ENCODE results near the gene CYFIP2. TPM values are rescaled to one million over a fixed set of nuclear protein-coding genes. Genes with fewer than 3 reads are reported as not detected.
A peak's percentile ranks its signal among the peaks of the same experiment; 100 is the strongest.

CYFIP2 gene
- total and polyA plus RNA-seq, 12 donors = 20.3 to 50.8 (median 31.1) TPM

DNA sequence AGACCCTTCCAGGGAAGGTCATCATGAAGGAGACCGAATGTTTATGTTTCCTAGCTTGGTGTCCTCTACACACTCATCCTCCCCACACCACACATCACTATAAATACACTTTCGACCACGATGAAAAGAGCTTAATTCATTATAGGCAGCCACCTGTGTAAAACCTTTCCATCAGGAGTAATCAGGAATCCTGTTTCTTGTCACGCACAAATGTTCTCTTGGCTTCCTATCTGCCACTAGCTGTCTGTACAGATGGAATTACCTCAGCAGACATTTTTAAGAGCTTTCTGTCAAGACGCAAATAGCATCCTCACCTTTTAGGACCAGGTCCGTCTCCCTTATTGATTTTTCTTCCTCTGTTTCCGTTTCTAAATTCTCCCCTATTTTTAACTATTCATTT is 79.1 kb downstream of the CYFIP2 start:
- no peak for ATAC-seq
- intact Hi-C loops (cut with DNase I) = no loop called here
- H3K27ac ChIP-seq = no peak overlapping the region

DNA sequence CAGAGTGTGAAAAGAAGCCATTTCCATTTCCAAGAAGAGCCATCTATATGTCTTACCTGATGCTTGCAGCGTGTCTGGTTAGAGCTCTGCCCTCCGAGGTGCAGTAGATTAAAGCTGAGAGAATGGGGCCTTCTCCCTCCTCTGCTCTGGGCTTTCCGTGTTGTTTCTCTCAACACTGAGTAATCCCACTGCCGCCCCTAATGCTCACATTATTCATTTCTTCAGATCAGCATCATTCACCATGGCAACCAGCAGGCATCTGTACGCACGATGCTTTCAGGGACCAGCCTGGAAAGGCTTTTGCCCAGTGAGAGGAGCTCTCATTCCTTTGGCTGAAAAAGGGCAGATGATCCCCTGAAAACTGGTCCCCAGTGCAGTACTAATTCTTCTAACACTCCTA is 79.6 kb downstream of the CYFIP2 start:
- peaks cover 0 to 12% (median 0%) of the 10 kb centered on the region in 9 donors for H3K4me1 ChIP-seq
- H3K27ac ChIP-seq = no peak overlapping the region
- no peak for ATAC-seq
- no peak overlapping the region for H3K4me3 ChIP-seq
- WGBS, 2 donors = 83 to 89% methylated on average over 6 of the region's 6 CpGs
- H3K36me3 ChIP-seq = peaks cover 0 to 46% (median 0%) of the 10 kb centered on the region in 9 donors
- TF ChIP-seq, protein P1, sequence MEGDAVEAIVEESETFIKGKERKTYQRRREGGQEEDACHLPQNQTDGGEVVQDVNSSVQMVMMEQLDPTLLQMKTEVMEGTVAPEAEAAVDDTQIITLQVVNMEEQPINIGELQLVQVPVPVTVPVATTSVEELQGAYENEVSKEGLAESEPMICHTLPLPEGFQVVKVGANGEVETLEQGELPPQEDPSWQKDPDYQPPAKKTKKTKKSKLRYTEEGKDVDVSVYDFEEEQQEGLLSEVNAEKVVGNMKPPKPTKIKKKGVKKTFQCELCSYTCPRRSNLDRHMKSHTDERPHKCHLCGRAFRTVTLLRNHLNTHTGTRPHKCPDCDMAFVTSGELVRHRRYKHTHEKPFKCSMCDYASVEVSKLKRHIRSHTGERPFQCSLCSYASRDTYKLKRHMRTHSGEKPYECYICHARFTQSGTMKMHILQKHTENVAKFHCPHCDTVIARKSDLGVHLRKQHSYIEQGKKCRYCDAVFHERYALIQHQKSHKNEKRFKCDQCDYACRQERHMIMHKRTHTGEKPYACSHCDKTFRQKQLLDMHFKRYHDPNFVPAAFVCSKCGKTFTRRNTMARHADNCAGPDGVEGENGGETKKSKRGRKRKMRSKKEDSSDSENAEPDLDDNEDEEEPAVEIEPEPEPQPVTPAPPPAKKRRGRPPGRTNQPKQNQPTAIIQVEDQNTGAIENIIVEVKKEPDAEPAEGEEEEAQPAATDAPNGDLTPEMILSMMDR (IDR thresholded peaks at IDR 0.05) = no peak
- DNase-seq = no peak
- peaks cover 0 to 1% (median 0%) of the 10 kb centered on the region in 11 donors for H3K9me3 ChIP-seq
- intact Hi-C loops (cut with DNase I) = no loop called here
- H3K27me3 ChIP-seq = no peaks in the 10 kb centered on the region

More for the DNA sequence above, 79.1 kb downstream of the CYFIP2 start:
- peaks cover 0 to 48% (median 4%) of the 10 kb centered on the region in 9 donors for H3K36me3 ChIP-seq
- DNase-seq = no peak
- TF ChIP-seq, protein P1 (IDR thresholded peaks at IDR 0.05) = no peak
- WGBS, 2 donors = 73 to 75% methylated on average over 7 of the region's 7 CpGs
- H3K4me1 ChIP-seq = peaks cover 0 to 12% (median 0%) of the 10 kb centered on the region in 9 donors
- no peak overlapping the region for H3K4me3 ChIP-seq
- no peaks in the 10 kb centered on the region for H3K27me3 ChIP-seq
- H3K9me3 ChIP-seq = peaks cover 0 to 5% (median 0%) of the 10 kb centered on the region in 11 donors

DNA sequence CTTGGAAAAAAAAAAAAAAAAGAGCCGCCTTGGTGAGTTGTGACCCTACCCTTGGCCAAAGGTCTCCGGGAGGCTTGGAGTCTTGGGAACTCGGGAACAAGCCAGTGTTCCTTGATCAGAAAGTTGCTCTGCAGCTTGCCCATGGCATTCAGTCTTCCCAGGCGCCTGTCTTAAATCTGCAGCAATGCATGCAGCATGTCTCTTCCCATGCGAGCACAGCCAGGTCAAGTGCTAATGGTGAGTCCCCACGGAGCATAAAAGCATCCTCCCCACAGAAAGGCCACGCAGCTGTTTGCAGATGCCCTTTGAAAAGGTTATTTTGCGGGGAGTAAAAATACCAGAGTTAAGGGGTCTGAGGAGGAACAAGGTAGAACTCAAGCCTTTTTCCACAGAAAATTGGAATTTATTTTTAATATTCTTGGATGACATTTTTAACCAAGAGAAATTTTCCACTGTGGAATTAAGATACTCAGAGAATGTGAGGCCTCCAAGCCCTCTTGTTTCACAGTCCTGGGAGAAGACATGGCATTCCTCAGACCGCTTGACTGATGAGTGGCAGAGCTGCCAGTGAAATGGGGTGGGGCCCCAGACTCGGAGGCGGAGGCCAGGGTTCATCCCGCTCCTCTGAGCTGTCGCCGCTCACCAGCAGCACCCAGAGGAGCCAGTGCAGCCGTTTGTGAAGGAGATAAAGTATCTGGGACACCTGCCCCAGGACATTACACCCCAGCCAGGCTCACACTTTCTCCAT is 81.6 kb downstream of the CYFIP2 start:
- Histone ChIP-seq H3K27ac (no peak overlapping the region), H3K9me3 (no peaks in the 10 kb centered on the region), H3K36me3 (peaks cover 0 to 33% (median 0%) of the 10 kb centered on the region in 9 donors), H3K27me3 (no peaks in the 10 kb centered on the region), H3K4me3 (no peak overlapping the region), H3K4me1 (peaks cover 0 to 12% (median 0%) of the 10 kb centered on the region in 9 donors)
- WGBS, 2 donors = 56 to 62% methylated on average over 15 of the region's 15 CpGs
- no peak for DNase-seq
- intact Hi-C loops (cut with DNase I) = no loop called here
- peak in 5 of 8 donors; percentile 26 to 67 (median 47) for ATAC-seq
- TF ChIP-seq, protein P1 (IDR thresholded peaks at IDR 0.05) = no peak

DNA sequence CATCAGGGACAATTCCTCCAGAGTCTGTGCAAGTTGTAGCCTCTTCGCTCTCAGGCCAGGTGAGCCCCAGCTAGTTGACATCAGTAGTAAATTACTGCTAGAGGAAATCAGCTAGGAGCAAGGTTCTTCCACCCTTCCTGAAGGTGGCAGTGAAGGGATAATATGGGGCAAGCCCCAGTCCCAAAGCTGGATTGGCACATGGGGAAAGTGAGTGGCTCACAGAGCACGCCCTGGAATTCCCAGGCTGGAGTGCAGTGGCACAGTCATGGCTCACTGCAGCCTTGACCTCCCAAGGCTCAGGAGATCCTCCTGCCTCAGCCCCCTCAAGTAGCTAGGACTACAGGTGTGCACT is 82.1 kb downstream of the CYFIP2 start:
- H3K9me3 ChIP-seq = no peaks in the 10 kb centered on the region
- no peak overlapping the region for H3K27ac ChIP-seq
- H3K36me3 ChIP-seq = peaks cover 0 to 33% (median 0%) of the 10 kb centered on the region in 9 donors
- H3K4me3 ChIP-seq = no peak overlapping the region
- DNase-seq (no peak), ATAC-seq (peak in 2 of 8 donors; percentile 16 to 18)
- 94% methylated on average over 2 of the region's 2 CpGs for WGBS, 2 donors
- TF ChIP-seq, protein P1 (IDR thresholded peaks at IDR 0.05) = no peak
- peaks cover 0 to 12% (median 0%) of the 10 kb centered on the region in 9 donors for H3K4me1 ChIP-seq
- intact Hi-C loops (cut with DNase I) = no loop called here
- no peaks in the 10 kb centered on the region for H3K27me3 ChIP-seq

All from heart right ventricle (tissue), 16 donors.